Adrenal gland (tissue), 12 donors: ENCODE measurements around the gene PLXDC2. TPM values are rescaled to one million over a fixed set of nuclear protein-coding genes. Genes with fewer than 3 reads are reported as not detected.

Experiments used
- DNase-seq, 7 donors: peaks; one replicate each; pipeline ENCODE4 v3.0.0-alpha.2; 2019 to 2020
- H3K27ac ChIP-seq, 5 donors: fragments of 200-600 bp; sonication (generic) in 4 of 5; 1 replicate in 3 of 5; 2 replicates in 2 of 5; pipeline versions ENCODE4 v1.5.1 to v1.8.0; 2016 to 2020; ENCODE audit warnings: mild to moderate bottlenecking in 1 of 5
- H3K27me3 ChIP-seq: fragments of 200-600 bp; 2 replicates; pipeline ENCODE4 v1.8.0; 2021
- H3K36me3 ChIP-seq, 2 donors: fragments of 200-600 bp; replicated peaks in 1 of 2; 1 replicate in 1 of 2; 2 replicates in 1 of 2; pipeline versions ENCODE4 v1.5.1 to v1.8.0; 2018 to 2022
- H3K4me1 ChIP-seq, 2 donors: fragments of 200-600 bp; replicated peaks in 1 of 2; 1 replicate in 1 of 2; 2 replicates in 1 of 2; pipeline versions ENCODE4 v1.5.1 to v1.8.0; 2018 to 2021
- H3K4me3 ChIP-seq, 4 donors: fragments of 200-600 bp; sonication (generic) in 3 of 4; one replicate each; pipeline ENCODE4 v1.5.1; 2016 to 2018
- H3K9me3 ChIP-seq, 3 donors: fragments of 200-600 bp; sonication (generic) in 1 of 3; replicated peaks in 1 of 3; 1 replicate in 2 of 3; 2 replicates in 1 of 3; pipeline versions ENCODE4 v1.5.1 to v1.8.0; 2016 to 2021
- CTCF ChIP-seq, 6 experiments: fragments of 450-650 bp in 4 of 6; fragments of 200-600 bp in 2 of 6; sonication (generic) in 1 of 6; IDR thresholded peaks; 1 replicate in 5 of 6; 2 replicates in 1 of 6; pipeline versions ENCODE4 v1.5.1 to v1.8.0; 2016 to 2021; ENCODE audit warnings: antibody characterized with exemption in 6 of 6, mild to moderate bottlenecking in 2 of 6, moderate library complexity in 1 of 6
- POLR2A ChIP-seq, 2 donors: fragments of 450-650 bp; IDR thresholded peaks; one replicate each; pipeline ENCODE4 v1.6.1; 2017; ENCODE audit warnings: antibody characterized with exemption in 2 of 2, mild to moderate bottlenecking in 2 of 2, moderate library complexity in 1 of 2
- WGBS, 4 donors: extraction: QIAGEN DNeasy Blood & Tissue Kit in 2 of 4; methylation state at CpG; one replicate each; pipeline versions ENCODE4 v1.1.5 to v1.1.7; 2013 to 2017; 5-methylcytosine and 5-hydroxymethylcytosine counted together
- intact Hi-C, 2 donors: fragments of 100-400 bp; cut with DNase I; formaldehyde crosslinking; loops; one replicate each; pipeline versions ENCODE4 v1.14.1 to v1.15.0; 2022 to 2023
- polyA plus RNA-seq, 3 donors: library from polyadenylated mRNA; stranded (reverse); fragments of 200-250 nt in 2 of 3; fragments of 350-450 nt in 1 of 3; fragmentation: Illumina TruSeq in 1 of 3; extraction: RNeasy Lipid Tissue Mini Kit (QIAGEN cat#74804) in 1 of 3; gene quantifications; one replicate each; pipeline ENCODE4 v1.2.3, GENCODE V29; 2013 to 2014
- total RNA-seq, 9 donors: library from RNA; depleted of rRNA in 4 of 9; stranded (reverse); fragments of >200 nt in 4 of 9; fragments of 120-200 nt in 1 of 9; fragmentation: NEBNext Ultra II Directional in 1 of 9; extraction: Animal tissue kit (Norgen Biotek cat#: 25700) in 1 of 9; gene quantifications; one replicate each; pipeline versions ENCODE4 v1.1.0 to v1.2.4, GENCODE V29; 2013 to 2023
- donor health status: healthy with polysubstance abuse.
- donor health status: Bipolar disorder and iron deficiency.
- donor health status: DM: yes; HTN: yes; CAD: no.
- donor health status: DM: no; HTN: no; CAD: no.
- donor health status: DM: no; HTN: no; CAD: no.
- donor health status: DM: yes; HTN: yes; CAD: no.

The PLXDC2 gene
- total and polyA plus RNA-seq, 12 donors: 12.1 to 127 (median 75.1) TPM

GRCh38 chr10:20158086-20158485 lies 341.9 kb downstream of the PLXDC2 start:
- WGBS, 4 donors: 91 to 95% (median 94%) methylated on average over 4 of the region's 4 CpGs
- no peaks in the 10 kb centered on the region for H3K4me1 ChIP-seq
- intact Hi-C loops: no loop called here
- H3K9me3 ChIP-seq: peaks cover 0 to 6% (median 0%) of the 10 kb centered on the region in 3 donors
- H3K27ac ChIP-seq: no peak overlapping the region
- no peaks in the 10 kb centered on the region for H3K27me3 ChIP-seq
- no peaks in the 10 kb centered on the region for H3K36me3 ChIP-seq
- no peak overlapping the region for H3K4me3 ChIP-seq
- TF ChIP-seq CTCF (IDR thresholded peaks at IDR 0.05) (no peak), POLR2A (IDR thresholded peaks at IDR 0.05) (no peak)
- DNase-seq: no peak

GRCh38 chr10:20162123-20162522 lies 345.9 kb downstream of the PLXDC2 start:
- Histone ChIP-seq H3K4me3 (no peak overlapping the region), H3K27me3 (no peaks in the 10 kb centered on the region), H3K27ac (no peak overlapping the region), H3K9me3 (peaks cover 0 to under 1% (median 0%) of the 10 kb centered on the region in 3 donors), H3K4me1 (no peaks in the 10 kb centered on the region), H3K36me3 (no peaks in the 10 kb centered on the region)
- intact Hi-C loops: no loop called here
- no peak for TF ChIP-seq POLR2A (IDR thresholded peaks at IDR 0.05)
- no peak for TF ChIP-seq CTCF (IDR thresholded peaks at IDR 0.05)
- DNase-seq: no peak

- H3K9me3 ChIP-seq: no peaks in the 10 kb centered on the region
- intact Hi-C loops: no loop called here
- no peak for DNase-seq
- no peaks in the 10 kb centered on the region for H3K4me1 ChIP-seq
- 90 to 93% (median 92%) methylated on average over 5 of the region's 5 CpGs for WGBS, 4 donors
- no peaks in the 10 kb centered on the region for H3K36me3 ChIP-seq
- TF ChIP-seq CTCF (IDR thresholded peaks at IDR 0.05) (no peak), POLR2A (IDR thresholded peaks at IDR 0.05) (no peak)
- H3K27ac ChIP-seq: no peak overlapping the region
- H3K4me3 ChIP-seq: no peak overlapping the region
- H3K27me3 ChIP-seq: no peaks in the 10 kb centered on the region
Measured at GRCh38 chr10:20166096-20166675, 350.0 kb downstream of the PLXDC2 start.

GRCh38 chr10:20170661-20171060 lies 354.4 kb downstream of the PLXDC2 start:
- H3K27me3 ChIP-seq: no peaks in the 10 kb centered on the region
- no peaks in the 10 kb centered on the region for H3K4me1 ChIP-seq
- TF ChIP-seq CTCF (IDR thresholded peaks at IDR 0.05) (no peak), POLR2A (IDR thresholded peaks at IDR 0.05) (no peak)
- no peak for DNase-seq
- intact Hi-C loops: no loop called here
- H3K9me3 ChIP-seq: no peaks in the 10 kb centered on the region
- H3K4me3 ChIP-seq: no peak overlapping the region
- 89 to 96% (median 94%) methylated on average over 2 of the region's 2 CpGs for WGBS, 4 donors
- H3K36me3 ChIP-seq: no peaks in the 10 kb centered on the region
- H3K27ac ChIP-seq: no peak overlapping the region
